GM21367 (cell line): Measurements from ENCODE around the gene CDYL.

Experiments
- ATAC-seq: cut with Tn5 transposase; IDR thresholded peaks from one replicate; pipeline ENCODE4 v1.9.1; 2021; ENCODE audit not compliant: unreplicated experiment

Gene CDYL

DNA sequence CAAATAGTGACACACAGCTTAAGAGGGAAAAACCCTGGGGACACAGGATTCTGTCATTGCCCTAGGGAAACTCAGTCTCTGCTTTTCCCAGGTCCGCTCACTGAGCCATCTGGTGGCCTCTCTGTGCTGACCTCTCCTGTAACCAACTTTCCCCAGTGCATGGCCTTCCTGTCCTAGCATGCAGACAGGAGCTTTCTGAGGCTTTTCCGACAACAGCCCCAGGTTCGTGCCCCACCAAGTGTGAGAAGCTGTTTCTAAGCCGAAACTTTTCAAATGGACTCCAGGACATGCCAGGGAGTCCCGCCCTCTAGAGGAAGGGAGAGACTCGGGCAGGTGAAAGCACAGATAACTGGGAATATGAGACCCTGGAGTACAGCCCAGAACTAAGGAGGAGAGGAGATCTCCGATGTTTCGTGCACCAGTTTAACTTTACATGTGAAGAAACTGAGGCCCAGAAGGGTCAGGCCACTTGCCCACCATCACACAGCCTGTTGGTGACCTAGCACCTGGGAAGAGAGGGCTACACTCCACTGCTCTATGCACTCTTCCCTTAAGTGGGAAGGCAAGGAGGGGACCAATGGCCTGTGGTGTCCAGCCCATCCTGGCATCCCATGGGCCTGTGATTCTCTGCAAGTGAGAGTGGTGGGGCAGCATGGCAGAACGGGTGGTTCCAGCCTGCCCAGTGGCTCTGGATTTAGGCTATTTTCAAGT is 181.5 kb downstream of the CDYL start:
- ATAC-seq = no peak

DNA sequence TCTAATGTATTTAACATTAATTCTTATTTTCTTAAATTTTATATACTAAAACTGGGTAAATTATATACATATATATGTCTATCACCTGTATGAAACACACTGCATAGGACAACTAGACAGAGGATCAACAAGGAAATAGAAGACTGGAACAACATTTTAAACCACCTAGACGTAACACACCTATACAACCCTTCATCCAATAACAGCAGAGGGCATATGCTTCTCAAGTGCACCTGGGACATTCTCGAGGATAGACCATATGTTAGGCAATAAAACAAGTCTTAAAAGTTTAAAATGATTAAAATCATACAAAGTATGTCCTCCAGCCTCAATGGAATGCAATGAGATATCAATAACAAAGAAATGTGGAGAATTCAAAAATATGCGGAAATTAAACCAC is 182.4 kb downstream of the CDYL start:
- no peak for ATAC-seq

DNA sequence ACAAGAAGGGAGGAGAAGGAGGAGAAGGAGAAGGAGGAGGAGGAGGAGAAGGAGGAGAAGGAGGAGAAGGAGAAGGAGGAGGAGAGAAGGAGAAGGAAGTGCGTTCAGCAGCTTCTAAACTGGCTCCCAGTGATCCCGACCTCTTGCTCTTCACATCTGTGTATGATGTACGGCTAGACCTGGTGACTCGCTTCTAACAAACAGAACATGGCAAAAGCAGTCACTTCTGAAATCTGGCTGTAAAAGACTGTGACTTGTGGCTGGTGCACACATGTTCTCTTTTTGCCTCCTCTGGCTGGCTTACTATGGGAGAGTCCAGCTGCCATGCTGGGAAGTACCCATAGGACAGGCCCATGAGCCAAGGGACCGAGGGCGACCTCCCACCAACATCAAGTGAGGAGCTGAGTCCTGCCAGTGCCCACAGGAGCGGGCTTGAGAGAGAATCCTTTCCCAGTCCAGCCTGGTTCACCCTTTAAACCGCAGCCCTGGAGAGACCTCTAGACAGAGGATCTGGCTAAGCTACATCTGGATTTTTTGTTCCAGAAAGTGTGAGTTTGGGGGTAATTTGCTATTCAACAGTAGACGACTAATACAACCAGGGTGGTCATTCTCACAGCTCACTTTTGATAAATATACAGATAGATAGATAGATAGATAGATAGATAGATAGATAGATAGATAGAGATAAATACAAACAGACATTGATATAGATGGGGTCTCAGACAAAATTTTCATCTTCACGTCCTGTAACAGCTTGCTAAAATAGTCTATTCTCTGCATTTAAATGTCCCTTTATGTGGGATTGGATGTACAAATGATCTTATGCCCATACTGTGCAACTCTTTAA is 185.3 kb downstream of the CDYL start:
- ATAC-seq = no peak

DNA sequence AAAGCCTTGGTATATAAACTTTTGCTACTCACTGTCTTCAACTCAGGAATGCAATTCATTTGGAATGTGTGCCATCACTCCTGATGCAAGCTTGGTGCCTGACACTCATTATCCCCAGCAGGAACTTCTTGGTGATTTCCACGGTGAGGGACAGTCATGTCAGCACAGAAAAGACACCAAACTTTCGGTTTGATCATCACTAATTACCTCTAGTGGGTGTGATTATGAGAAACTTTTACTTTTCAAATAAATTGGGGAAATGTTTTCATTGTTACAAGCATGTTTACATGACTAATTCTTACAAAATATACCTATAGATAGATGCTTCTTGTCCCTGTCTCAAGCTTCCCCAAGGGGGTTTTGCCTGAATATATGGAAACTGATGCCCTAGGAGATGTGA is 186.7 kb downstream of the CDYL start:
- no peak for ATAC-seq

DNA sequence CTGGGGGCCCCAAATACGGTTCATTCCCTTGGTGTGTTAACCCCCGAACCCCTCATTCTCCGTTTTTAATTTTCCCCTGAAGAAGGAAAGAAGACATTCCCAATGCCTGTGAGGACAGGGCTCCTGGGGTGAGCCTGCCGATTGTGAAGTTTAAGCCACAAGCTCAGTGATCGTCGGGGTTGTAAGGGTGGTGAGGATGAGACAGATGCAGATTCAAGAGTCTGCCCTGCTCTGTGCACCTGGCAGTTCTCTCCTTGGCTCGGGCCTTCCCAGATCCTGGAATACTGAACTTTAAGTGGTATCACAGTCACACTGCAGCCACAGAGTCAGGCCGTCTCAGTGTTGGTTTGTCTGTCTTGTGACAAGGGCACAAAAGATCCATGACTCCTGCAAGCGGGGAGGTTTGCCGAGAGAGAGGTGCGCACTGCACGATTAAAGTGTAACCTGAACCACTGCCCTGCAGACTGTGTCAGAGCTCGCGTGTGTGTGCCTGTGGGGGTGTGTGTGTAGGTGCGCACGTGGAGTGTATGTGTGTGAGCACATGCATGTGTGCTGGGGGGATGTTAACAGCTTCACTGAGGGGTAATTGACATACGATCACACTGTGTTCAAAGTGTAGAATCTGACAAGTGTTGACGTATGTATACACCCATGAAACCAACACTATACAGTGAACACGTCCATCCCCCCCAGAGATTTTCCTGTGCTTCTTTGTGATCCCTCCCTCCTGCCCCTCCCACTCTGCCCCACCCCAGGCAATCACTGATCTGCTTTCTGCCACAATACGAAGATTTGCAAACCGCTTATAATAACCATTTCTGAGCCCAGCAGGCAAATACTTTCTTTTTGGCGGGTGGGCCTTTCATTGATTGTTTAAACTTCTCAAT is 188.7 kb downstream of the CDYL start:
- ATAC-seq = no peak

DNA sequence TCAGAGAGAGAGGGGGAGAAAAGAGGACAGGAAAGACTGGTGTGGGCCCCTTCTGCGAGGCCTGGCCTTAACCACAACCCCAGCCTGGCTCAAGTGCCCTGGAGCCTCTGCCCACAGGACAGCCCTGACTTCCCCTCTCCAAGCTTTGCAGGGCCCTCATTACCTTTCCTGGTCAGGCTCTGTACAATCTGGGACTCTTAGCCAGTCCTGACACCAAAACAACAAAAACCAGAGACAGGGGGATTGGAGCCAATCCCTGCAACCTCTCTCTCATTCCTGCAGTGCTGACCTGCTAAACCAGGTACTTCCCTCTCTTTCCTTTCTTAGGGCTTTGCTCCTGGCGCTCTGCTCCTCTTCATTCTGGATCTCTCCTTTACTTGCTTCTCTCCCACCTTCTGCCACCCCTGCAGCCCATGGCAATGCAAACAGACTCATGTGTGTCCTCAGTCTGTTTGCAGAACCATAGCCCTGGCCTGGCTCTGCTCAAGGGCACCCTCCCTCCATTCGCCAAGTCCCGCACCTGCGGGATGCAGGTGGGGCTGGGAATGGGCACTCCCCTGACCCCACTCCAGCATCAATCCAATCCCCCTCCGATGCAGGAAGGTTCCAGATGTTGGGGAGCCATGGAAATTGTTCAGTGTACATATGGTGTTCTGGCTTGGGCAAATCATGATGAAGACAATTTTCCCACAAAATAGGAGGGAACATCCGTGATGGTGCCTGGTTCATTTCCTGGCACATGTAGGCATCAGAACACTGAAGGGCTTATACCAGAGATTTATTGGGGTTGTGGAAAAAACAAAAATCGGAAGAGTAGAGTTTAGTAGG is 189.6 kb downstream of the CDYL start:
- no peak for ATAC-seq

DNA sequence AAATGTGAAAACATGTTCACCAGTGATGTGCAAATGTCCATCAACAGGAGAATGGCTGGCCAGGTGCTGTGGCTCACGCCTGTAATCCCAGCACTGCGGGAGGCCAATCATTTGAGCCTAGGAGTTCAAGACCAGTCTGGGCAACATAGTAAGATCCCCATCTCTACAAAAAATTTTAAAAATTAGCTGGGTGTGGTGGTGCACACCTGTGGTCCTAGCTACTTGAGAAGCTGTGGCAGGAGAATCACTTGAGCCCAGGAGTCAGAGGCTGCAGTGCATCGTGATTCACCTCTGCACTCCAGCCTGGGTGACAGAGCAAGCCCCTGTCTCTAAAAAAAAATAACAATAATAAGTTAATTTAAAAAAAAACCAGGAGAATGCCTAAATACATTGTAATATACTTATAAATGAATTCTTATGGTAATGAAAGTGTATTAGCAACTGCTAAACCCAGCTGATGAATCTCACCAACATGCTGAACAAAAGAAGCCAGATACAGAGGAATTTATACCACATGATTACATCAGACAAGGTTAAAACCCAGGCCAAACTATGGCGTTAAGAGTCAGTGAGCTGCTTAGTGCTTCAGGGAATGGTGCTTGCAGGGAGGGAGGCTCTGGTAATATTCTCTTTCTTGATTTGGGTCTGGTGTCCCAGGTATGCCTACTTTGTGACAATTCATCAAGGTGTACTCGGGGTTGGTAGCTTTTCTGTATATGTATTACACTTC is 191.3 kb downstream of the CDYL start:
- ATAC-seq = no peak

DNA sequence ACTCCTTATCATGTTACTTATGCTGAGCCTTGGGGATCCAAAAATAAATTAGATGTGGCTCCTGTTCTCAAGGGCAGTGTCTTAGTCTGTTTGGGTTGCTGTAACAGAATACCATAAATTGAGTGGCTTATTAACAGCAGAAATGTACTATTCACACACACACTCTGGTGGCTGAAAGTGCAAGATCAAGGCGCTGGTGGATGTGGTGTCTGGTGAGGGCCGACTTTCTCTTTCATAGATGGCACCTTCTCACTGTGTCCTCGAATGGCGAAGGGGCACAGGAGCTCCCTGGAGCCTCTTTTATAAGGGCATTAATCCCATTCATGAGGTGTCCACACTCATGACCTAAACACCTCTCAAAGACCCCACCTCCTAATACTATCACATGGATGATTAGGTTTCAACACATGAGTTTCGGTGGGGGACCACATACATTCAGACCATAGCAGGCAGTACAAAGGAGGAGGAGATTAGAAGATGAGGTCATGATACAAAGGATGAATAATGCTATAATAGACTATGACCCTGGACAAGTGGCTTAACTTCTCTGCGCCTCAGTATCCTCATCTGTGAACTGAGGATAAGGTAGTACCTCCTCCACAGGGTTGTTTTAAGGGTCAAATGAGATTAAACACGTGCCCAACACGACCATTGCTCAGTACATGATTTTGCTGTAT is 193.5 kb downstream of the CDYL start:
- ATAC-seq = no peak

DNA sequence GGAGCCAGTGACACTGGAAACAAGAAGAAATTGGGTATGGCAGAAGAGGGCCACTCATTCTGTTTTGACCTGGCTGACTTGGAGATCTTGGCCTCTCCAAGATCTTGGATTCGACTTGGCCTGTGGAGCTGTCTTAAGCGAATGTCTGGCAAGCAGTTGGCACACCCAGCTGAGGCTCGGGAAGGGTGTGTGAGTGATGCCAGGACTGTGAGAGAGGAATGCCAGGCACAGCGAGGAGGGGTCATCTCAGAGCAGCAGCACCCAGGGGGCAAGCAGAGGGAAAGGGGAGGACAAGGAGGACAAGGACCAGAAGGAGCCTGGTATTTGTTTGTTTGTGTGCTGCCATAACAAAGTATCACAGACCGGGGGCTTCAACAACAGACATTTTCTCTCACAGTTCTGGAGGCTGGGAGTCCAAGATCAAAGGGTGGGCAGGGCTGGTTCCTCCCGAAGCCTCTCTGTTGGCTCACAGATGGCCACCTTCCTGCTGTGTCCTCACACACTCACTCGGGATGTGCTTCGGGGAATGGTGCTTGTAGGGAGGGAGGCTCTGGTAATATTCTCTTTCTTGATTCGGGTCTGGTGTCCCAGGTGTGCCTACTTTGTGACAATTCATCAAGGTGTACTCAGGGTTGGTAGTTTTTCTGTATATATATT is 194.7 kb downstream of the CDYL start:
- ATAC-seq = no peak

DNA sequence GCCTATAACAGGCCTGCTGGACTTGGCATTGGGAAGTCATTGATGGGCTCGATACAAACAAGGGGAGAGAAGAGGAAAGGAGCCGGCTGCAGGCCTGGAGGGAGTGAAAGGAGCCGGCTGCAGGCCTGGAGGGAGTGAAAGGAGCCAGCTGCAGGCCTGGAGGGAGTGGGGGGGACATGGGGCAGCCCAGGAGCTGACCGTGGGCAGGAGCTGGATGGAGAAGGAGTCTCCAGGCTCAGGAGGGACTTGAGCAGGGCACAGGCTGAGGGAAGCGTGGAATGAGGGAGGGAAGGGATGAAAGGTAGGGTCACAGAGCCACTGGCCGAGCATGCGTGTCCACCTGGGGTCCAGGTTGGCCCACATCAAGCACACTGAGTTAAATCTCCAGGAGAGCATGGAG is 195.6 kb downstream of the CDYL start:
- no peak for ATAC-seq

DNA sequence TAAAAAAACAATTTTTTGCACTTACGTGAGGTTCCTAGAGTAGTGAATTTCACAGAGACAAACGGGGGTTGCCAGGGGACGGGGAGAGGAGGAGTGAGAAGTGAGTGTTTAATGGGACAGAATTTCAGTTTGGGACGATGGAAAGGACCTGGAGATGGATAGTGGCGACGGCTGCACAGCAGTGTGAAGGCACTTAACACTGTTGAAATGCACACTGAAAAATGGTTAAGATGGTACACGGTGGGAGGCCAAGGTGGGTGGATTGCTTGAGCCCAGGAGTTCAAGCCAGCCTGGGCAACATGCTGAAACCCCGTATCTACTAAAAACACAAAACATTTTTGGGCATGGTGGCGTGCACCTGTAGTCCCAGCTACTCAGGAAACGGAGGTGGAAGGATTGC is 196.2 kb downstream of the CDYL start:
- no peak for ATAC-seq

DNA sequence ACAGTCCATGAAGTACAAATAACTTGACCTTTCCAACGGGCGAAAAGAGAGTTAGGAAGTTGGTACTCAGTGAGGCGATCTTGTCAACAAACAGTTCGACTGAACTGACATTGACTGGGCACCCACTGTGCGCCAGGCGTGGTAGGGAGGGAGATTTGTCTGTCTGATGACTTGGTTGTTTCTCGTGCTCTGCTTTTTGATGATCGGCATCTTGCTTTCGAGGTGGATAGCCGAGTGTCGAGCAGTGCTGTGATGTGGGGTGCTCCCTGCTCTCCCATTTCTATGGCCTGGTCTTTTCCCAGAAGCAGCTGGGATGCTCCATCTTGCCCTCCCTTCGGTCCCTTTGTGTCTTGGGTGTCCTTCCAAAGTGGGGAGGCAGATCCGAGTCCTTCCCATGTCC is 197.2 kb downstream of the CDYL start:
- ATAC-seq = no peak

DNA sequence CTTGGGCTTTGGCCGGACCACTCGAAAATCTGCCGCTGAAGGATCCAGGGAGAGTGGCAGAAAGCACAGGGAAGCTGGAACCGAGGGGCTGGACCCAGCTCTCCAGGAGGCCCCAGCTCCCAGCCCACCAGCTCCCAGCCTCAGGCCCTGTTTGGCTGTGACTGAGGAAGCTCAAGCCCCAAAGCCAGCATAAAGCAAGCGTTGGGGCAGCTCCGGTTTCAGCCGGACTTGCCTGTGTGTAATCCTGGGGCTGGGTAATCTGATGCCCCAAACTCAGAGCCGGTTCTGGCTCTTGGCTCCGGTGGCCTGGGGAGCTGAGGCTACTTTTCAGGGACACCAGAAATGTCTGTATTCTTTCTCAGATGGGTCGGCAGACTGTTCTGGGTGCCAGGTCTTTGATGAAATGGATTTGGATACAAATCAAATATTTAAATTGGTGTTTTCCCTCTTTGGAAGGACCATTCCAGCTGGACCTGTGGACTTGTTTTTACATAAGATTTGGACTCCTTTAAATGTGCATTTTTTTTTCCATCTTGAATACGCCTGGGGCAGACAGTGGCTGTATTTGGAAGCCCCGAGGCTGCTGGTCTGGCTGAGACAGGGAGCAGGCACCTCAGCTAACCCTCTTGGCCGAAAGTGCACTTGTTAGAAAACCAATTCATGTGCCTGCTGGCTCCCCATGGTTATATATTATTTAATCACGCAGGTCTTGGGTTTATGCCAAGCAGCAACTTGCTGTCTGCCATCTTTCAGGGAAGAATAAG is 198.0 kb downstream of the CDYL start:
- no peak for ATAC-seq

DNA sequence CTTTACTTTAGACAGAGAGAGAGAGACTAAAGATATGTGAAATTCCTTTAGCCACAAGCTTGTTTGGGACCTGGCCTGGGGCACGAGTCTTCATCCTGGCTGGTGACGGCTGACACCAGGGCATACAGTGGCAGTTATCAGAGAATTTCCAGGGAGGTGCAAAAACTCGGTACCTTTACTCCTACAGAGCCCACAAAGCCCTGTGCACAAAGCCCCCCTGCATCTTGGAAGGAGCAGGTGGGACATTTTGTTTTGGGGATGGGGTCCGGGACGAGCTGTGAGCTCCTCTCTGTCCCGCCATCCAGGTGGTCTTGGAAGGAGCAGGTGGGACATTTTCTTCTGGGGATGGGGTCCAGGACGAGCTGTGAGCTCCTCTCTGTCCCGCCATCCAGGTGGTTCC is 198.8 kb downstream of the CDYL start:
- no peak for ATAC-seq

DNA sequence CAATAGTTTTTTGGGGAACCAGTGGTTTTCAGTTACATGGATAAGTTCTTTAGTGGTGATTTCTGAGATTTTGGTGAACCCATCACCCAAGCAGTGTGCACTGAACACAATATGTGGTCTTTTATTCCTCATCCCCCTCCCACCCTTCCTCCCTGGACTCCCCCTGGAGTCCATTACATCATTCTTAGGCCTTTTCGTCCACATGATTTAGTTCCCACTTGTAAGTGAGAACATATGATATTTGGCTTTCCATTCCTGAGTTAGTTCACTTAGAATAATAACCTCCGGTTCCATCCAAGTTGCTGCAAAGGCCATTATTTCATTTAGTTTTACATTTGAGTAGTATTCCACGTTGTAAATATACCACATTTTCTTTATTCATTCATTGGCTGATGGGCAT is 199.3 kb downstream of the CDYL start:
- no peak for ATAC-seq

DNA sequence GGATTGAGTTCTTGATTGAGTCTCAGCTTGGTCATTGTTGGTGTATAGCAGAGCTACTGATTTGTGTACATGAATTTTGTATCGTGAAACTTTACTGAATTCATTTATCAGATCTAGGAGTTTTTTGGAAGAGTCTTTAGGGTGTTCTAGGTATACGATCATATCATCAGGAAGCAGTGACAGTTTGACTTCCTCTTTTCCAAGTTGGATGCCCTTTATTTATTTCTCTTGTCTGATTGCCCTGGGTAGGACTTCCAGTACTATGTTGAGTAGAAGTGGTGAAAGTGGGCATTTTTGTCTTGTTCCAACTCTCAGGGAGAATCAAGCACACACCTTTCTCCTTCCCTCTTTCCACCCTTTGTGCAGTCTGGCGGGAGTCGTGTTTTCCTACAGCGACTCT is 201.3 kb downstream of the CDYL start:
- no peak for ATAC-seq

DNA sequence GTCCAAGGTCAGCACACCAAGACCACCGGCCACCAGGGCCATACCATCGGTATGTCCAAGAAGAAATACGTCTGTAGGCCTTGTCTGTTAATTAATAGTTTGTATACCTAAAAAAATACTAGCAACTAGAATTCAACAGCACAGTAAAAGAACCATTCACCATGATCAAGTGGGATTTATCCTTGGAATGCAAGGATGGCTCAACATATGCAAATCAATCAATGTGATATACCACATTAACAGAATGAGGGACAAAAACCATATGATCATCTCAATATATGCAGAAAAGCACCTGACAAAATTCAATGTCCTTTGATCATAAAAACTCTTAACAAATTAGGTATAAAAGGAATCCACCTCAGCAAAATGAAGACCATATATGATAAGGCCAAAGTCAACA is 203.2 kb downstream of the CDYL start:
- ATAC-seq = no peak

DNA sequence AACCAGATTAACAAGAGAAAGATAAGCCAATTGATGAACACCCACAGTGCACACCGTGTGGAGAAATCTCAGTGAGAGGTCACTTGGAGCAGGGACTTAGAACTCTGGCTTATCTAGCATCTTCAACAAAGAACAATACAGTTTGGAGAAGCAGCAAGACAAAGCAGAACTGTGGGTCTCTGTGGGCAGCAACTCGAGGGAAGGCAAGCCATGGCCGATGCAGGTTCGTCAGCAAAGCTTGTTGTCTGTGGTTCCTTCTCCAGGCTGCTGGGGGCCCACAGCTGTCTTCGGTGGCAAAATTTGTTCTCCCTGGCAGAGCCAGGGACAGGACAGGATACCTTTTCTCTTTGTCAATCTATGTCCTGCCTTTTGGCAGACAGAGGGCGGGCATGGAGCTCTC is 205.6 kb downstream of the CDYL start:
- ATAC-seq = no peak
